22Rv1 (cell line): ENCODE results near the gene RBM20.
A peak's percentile ranks its signal among the peaks of the same experiment; 100 is the strongest.
"Not testable (repeated sequence)": the region's sequence is repeated elsewhere in the genome, so short reads cannot be mapped to it uniquely, and the experiment has no call there.

Source experiments
- H3K27ac ChIP-seq: fragments of 450-650 bp; 2 replicates; pipeline ENCODE4 v1.5.1; 2017
- ZFX ChIP-seq: fragments of 450-650 bp; IDR thresholded peaks from 2 replicates; pipeline ENCODE4 v1.6.1; 2017; ENCODE audit warnings: antibody characterized with exemption, borderline replicate concordance
- TF ChIP-seq, protein P1 (sequence below): fragments of 450-650 bp; IDR thresholded peaks from 2 replicates; pipeline ENCODE4 v1.5.1; 2017; ENCODE audit warnings: mild to moderate bottlenecking

The RBM20 gene

DNA sequence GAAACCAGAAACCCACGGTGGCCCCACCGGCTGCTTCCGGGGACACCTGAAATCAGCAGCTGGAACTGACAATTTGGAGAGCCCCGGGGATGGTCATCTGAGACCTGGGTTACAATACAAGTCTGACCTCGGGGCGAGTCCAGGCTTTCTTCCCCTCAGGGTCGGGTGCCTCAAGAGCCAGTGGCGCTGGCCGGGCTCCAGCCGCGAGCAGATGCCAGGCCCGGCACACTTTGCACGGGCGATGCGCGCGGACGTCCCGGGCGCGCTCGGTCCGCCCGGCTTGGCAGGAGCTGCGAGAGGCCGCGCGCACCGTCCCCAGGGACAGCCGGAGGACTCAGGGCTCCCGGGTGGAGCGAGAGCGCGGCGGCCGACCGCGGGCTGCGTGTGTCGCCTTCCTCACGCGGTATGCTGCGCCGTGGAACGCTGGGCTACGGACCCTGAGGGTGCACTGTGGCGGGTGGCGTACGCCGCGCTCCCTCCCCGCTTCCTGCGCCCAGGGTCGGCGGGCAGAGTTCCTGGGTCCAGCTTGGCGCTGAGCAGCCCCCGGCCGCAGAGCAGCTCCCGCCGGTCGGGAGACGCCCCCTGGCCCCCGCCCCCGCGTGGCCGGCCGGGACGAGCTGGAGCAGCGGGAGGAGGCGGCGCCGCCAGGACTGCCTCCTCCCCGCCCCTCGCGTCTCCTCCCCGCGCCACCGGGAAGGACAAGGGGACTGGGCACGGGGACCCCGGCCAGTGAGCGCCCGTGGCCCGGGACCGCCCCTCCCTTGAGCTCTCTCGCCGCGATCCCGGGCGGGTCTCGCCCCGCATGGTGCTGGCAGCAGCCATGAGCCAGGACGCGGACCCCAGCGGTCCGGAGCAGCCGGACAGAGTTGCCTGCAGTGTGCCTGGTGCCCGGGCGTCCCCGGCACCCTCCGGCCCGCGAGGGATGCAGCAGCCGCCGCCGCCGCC lies at the start of gene RBM20:
Gene RBM20 (plus strand): TSS at position 684 of the 945 bp plus-strand sequence. CDS start 119 bp downstream, at position 803.
- no peak for TF ChIP-seq ZFX
- TF ChIP-seq, protein P1, sequence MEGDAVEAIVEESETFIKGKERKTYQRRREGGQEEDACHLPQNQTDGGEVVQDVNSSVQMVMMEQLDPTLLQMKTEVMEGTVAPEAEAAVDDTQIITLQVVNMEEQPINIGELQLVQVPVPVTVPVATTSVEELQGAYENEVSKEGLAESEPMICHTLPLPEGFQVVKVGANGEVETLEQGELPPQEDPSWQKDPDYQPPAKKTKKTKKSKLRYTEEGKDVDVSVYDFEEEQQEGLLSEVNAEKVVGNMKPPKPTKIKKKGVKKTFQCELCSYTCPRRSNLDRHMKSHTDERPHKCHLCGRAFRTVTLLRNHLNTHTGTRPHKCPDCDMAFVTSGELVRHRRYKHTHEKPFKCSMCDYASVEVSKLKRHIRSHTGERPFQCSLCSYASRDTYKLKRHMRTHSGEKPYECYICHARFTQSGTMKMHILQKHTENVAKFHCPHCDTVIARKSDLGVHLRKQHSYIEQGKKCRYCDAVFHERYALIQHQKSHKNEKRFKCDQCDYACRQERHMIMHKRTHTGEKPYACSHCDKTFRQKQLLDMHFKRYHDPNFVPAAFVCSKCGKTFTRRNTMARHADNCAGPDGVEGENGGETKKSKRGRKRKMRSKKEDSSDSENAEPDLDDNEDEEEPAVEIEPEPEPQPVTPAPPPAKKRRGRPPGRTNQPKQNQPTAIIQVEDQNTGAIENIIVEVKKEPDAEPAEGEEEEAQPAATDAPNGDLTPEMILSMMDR: peak; percentile 10; the same call in 1 of the 2 replicates
- H3K27ac ChIP-seq: no peak within 1 kb of the TSS

- H3K27ac ChIP-seq: no peak overlapping the region
- TF ChIP-seq ZFX: no peak
- TF ChIP-seq, protein P1: no peak
These were observed 46.7 kb upstream of the RBM20 start for GRCh38 chr10:110597476-110597875.

- TF ChIP-seq, protein P1: peak; percentile 84
- TF ChIP-seq ZFX: no peak
- H3K27ac ChIP-seq: no peak overlapping the region
These were observed 43.5 kb upstream of the RBM20 start for GRCh38 chr10:110600487-110601101.

DNA sequence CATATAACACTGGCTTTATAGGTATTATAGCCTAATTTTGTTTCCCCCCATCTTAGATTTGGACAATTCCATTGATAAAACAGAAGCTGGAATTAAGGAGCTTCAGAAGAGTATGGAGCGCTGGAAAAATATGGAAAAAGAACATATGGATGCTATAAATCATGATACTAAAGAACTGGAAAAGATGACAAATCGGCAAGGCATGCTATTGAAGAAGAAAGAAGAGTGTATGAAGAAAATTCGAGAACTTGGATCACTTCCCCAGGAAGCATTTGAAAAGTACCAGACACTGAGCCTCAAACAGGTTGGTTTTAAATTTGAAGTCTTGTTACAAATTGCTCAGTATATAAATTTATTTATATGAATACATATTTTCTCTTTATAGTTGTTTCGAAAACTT lies 42.6 kb upstream of the RBM20 start:
- no peak overlapping the region for H3K27ac ChIP-seq
- TF ChIP-seq, protein P1: no peak
- TF ChIP-seq ZFX: no peak

GRCh38 chr10:110608087-110608486 lies 36.0 kb upstream of the RBM20 start:
- H3K27ac ChIP-seq: no peak overlapping the region
- TF ChIP-seq, protein P1: no peak
- no peak for TF ChIP-seq ZFX

GRCh38 chr10:110609605-110610004 lies 34.5 kb upstream of the RBM20 start:
- TF ChIP-seq, protein P1: no peak
- TF ChIP-seq ZFX: no peak
- H3K27ac ChIP-seq: no peak overlapping the region

- H3K27ac ChIP-seq: no peak overlapping the region
- TF ChIP-seq, protein P1: peak; percentile 95
- no peak for TF ChIP-seq ZFX
These were observed 33.8 kb upstream of the RBM20 start for GRCh38 chr10:110610308-110610774.

DNA sequence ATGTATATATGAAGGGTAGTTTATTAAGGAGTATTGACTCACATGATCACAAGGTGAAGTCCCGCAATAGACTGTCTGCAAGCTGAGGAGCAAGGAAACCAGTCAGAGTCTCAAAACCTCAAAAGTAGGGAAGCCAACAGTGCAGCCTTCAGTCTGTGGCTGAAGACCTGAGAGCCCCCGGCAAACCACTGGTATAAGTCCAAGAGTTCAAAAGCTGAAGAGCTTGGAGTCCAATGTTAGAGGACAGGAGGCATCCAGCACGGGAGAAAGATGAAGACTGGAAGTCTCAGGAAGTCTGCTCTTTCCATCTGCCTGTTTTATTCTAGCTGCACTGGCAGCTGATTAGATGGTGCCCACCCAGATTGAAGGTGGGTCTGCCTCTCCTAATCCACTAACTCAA lies 33.4 kb upstream of the RBM20 start:
- not testable (repeated sequence) for H3K27ac ChIP-seq
